NB4 (cell line): Measurements from ENCODE around the gene WRAP73.

Source experiments
- CTCF ChIP-seq: IDR thresholded peaks from one replicate; pipeline ENCODE4 v1.5.1; 2012; ENCODE audit warnings: low read depth, low read length
- MYC ChIP-seq: IDR thresholded peaks from 2 replicates; pipeline ENCODE4 v1.6.1; 2011; ENCODE audit warnings: low read depth, low read length
- POLR2A ChIP-seq: IDR thresholded peaks from 2 replicates; pipeline ENCODE4 v1.6.1; 2011; ENCODE audit warnings: mild to moderate bottlenecking; ENCODE audit not compliant: insufficient read length; ENCODE audit errors: extremely low read depth

DNA sequence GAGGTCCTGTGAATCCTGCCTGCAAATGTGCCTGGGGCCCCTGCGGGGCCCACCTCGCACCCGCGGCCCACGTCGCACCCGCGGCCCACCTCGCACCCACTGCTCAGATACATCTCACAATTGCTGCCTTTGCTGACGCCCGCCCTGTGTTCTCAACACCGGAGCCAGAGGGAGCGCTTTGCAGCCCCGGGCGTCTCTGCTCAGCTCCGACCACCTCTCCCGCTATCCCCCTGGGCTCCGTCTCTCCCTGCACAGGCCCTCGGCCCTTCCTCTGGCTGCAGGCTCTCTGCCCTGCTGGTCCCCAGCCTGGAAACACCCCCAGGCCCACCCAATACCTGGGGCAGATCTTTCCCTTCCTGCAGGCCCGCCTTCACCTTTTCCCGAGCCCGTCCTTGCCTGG is 47.2 kb upstream of the WRAP73 start:
- TF ChIP-seq CTCF (no peak), POLR2A (no peak), MYC (no peak)
